RKO (cell line): ENCODE results near the gene SLCO2A1.

Experiments
- DNase-seq: peaks from one replicate; pipeline ENCODE4 v3.0.0-alpha.2; 2016; ENCODE audit warnings: low spot score

The SLCO2A1 gene

GRCh38 chr3:133999891-134000685 lies 29.6 kb downstream of the SLCO2A1 start:
- DNase-seq = no peak

GRCh38 chr3:133998691-133999241 lies 31.0 kb downstream of the SLCO2A1 start:
- no peak for DNase-seq

- no peak for DNase-seq
Observed at GRCh38 chr3:133997871-133998635, 31.7 kb downstream of the SLCO2A1 start.

GRCh38 chr3:133996996-133997395 lies 32.7 kb downstream of the SLCO2A1 start:
- no peak for DNase-seq

GRCh38 chr3:133996251-133996661 lies 33.5 kb downstream of the SLCO2A1 start:
- DNase-seq = no peak

GRCh38 chr3:133995264-133995663 lies 34.5 kb downstream of the SLCO2A1 start:
- no peak for DNase-seq

GRCh38 chr3:133994166-133994890 lies 35.4 kb downstream of the SLCO2A1 start:
- no peak for DNase-seq

GRCh38 chr3:133992951-133993620 lies 36.6 kb downstream of the SLCO2A1 start:
- no peak for DNase-seq

- DNase-seq = no peak
Observed at GRCh38 chr3:133992381-133992780, 37.3 kb downstream of the SLCO2A1 start.

GRCh38 chr3:133991637-133992036 lies 38.1 kb downstream of the SLCO2A1 start:
- DNase-seq = no peak

- no peak for DNase-seq
Observed at GRCh38 chr3:133991209-133991608, 38.5 kb downstream of the SLCO2A1 start.

- no peak for DNase-seq
Observed at GRCh38 chr3:133989936-133990702, 39.6 kb downstream of the SLCO2A1 start.

GRCh38 chr3:133988631-133989161 lies 41.0 kb downstream of the SLCO2A1 start:
- DNase-seq = no peak

- no peak for DNase-seq
Observed at GRCh38 chr3:133987948-133988484, 41.7 kb downstream of the SLCO2A1 start.

GRCh38 chr3:133987136-133987535 lies 42.6 kb downstream of the SLCO2A1 start:
- DNase-seq = no peak

GRCh38 chr3:133986311-133986710 lies 43.4 kb downstream of the SLCO2A1 start:
- no peak for DNase-seq

- DNase-seq = no peak
Observed at GRCh38 chr3:133984975-133985374, 44.8 kb downstream of the SLCO2A1 start.

- DNase-seq = no peak
Observed at GRCh38 chr3:133983576-133984560, 45.9 kb downstream of the SLCO2A1 start.

- DNase-seq = no peak
Observed at GRCh38 chr3:133983126-133983525, 46.6 kb downstream of the SLCO2A1 start.
